Stimulated activated CD4-positive, alpha-beta T cell treated with anti-CD3 and anti-CD28 coated beads, Interleukin-4, amount 100 ng/mL, for 48 hours (primary cell): ENCODE measurements around the gene DLD.
"Not testable (repeated sequence)": the region's sequence is repeated elsewhere in the genome, so short reads cannot be mapped to it uniquely, and the experiment has no call there.

Experiments used
- DNase-seq, 2 donors: peaks; one replicate each; pipeline ENCODE4 v3.0.0-alpha.2; 2020; ENCODE audit warnings: low read depth in 2 of 2

Gene DLD, protein sequence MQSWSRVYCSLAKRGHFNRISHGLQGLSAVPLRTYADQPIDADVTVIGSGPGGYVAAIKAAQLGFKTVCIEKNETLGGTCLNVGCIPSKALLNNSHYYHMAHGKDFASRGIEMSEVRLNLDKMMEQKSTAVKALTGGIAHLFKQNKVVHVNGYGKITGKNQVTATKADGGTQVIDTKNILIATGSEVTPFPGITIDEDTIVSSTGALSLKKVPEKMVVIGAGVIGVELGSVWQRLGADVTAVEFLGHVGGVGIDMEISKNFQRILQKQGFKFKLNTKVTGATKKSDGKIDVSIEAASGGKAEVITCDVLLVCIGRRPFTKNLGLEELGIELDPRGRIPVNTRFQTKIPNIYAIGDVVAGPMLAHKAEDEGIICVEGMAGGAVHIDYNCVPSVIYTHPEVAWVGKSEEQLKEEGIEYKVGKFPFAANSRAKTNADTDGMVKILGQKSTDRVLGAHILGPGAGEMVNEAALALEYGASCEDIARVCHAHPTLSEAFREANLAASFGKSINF

DNA sequence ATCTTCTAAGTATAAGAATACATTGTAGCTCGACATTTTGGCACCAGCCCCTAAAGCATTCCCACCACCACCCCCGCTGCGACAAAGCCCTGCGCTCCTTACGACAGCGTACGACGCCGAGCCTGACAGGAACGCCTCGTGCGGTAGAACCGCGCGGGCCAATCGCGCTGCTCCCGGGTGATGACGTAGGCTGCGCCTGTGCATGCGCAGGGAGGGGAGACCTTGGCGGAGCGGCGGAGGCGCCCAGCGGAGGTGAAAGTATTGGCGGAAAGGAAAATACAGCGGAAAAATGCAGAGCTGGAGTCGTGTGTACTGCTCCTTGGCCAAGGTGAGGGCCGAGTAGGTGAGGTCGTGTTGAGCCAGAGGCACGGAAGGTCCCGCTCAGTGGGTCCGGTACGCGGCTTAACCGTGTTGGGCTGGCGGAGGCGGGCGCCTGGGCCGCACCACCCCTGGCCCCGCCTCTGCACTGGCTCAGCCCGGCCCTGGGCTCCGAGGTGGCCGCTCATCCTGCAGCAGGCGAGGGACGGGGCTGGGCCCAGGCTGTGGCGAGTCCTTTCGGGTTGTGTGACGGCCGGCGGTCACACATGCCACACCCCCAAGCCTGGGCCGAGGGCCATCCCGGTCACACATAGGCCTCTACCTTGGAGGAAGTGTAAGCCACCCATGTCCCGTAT is at the start of gene DLD:
DLD (plus strand) TSS at position 222 of the 674 bp plus-strand sequence; CDS start at position 290, 68 bp downstream.
- DNase-seq, result peak; percentile 87 to 92

- no peak for DNase-seq
Measured at GRCh38 chr7:107842213-107842612, 48.8 kb upstream of the DLD start.

- no peak for DNase-seq
Measured at GRCh38 chr7:107843184-107843583, 47.8 kb upstream of the DLD start.

DNA sequence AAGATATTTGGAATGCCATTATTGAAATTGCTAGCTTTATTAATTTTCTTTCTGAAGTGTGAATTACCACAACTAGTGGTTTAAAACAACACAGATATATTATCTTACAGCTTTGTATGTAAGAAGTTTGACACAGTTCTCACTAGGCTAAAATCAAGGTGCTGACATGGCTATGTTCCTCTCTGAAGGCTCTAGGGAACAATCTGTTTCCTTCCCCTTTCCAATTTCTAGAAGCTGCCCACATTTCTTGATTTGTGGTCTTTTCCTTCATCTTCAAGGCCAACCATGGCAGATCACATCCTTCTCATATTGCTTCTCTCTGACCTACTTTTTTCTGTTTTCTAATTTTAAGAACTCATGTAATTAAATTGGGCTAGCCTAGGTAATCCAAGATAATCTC is 44.7 kb upstream of the DLD start:
- DNase-seq, result no peak

DNA sequence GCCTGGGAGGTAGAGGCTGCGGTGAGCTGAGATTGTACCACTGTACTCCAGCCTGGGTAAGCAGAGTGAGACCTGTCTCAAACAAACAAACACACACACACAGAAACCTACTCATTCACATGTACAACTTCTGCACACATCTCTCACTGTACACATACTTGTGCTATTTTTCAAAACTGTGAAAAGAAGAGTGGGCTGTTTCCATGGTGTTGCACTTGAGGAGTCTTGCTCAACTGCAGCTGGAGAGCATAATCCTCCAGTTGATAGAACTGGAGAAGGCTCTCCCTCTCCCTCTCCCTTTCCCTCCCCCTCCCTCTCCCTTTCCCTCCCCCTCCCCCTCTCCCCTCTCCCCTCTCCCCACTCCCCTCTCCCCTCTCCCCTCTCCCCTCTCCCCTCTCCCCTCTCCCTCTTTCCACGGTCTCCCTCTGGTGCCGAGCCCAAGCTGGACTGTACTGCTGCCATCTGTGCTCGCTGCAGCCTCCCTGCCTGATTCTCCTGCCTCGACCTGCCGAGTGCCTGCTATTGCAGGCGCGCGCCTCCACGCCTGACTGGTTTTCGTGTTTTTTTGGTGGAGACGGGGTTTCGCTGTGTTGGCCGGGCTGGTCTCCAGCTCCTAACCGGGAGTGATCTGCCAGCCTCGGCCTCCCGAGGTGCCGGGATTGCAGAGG is 43.7 kb upstream of the DLD start:
- DNase-seq, result no peak

DNA sequence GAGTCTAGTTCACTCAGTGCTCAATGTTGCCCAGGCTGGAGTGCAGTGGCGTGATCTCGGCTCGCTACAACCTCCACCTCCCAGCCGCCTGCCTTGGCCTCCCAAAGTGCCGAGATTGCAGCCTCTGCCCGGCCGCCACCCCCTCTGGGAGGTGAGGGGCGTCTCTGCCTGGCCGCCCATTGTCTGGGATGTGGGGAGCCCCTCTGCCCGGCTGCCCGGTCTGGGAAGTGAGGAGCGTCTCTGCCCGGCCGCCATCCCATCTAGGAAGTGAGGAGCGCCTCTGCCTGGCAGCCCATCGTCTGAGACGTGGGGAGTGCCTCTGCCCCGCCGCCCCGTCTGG is 43.2 kb upstream of the DLD start:
- not testable (repeated sequence) for DNase-seq

DNA sequence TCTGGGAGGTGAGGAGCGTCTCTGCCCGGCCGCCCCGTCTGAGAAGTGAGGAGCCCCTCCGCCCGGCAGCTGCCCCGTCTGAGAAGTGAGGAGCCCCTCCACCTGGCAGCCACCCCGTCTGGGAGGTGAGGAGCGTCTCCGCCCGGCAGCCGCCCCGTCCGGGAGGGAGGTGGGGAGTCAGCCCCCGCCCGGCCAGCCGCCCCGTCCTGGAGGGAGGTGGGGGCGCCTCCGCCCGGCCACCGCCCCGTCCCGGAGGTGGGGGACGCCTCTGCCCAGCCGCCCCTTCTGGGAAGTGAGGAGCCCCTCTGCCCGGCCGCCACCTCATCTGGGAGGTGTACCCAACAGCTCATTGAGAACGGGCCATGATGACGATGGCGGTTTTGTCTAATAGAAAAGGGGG is 42.8 kb upstream of the DLD start:
- DNase-seq, result not testable (repeated sequence)

- DNase-seq, result no peak
Measured at GRCh38 chr7:107850216-107850615, 40.8 kb upstream of the DLD start.

DNA sequence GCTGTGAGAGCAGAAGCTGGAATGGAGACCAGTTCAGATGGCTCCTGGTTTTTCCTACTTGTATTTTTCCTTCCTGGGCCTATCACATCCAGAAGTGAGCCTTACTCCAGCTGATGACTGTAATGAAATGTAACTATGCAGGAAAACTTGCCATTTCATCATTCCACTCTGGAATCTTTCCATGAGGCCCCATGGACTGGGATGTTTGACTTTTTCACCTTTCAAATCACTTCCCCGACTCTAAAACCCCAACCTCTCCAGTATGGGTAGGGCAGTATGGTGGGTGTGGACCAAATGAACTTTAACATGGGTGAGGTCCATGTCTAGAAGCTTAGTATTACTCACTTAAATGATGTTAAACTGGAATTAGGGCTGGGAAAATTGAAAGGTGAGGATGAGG is 40.3 kb upstream of the DLD start:
- no peak for DNase-seq

DNA sequence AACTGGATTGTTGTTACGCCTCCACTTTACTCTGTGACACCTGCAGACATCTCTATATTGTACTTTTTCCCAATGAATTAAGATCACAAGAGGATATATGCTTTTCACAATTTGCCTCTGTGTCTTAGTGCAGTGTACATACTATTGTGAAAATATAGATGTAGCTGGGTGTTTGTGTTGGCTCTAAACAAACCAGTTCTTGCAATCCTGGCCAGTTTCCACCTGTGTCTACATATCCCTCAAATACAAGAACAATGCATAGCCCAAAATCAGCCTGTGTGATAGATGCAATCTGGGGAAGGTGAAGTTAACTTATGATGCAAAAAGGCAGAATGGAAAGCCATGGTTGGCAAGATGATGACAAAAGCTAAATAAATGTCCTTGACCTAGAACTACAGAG is 36.5 kb upstream of the DLD start:
- DNase-seq, result no peak

- no peak for DNase-seq
Measured at GRCh38 chr7:107854989-107855388, 36.0 kb upstream of the DLD start.

DNA sequence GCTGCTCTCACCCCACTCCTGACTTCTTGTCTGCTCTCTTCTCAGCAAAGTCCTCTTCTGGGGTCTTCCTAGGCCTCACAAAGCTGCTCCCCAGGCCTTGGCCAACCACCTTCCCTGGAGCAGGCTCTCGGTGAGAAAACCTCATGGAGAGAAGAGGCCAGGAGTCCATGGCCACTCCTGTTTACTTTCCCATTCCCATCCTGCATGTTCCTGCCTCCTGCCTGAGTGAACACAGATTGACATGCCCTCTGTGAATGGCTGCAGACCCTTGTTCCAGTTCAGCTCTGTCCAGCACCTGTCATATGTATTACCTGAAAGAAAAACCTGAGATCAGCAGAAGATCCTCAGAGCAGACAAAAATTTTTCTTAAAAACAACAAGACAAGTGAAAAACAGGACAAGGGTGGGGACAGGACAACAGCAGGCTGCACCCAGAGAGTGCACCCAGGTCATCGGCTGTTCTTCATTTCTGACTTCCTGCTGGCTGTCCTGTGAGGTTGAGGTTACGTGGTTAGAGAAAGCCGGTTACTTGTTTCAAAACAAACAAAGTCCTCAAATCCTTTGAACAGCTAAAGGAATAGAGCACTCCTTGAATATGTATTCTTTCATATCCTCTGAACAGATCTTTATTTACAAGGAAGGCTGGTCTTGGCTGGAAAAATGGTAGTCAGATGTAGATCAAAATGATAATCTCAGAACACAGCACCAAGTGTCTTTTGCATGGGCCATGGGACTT is 34.0 kb upstream of the DLD start:
- no peak for DNase-seq

- no peak for DNase-seq
Measured at GRCh38 chr7:107857541-107857912, 33.5 kb upstream of the DLD start.

- DNase-seq, result no peak
Measured at GRCh38 chr7:107858280-107858679, 32.7 kb upstream of the DLD start.

DNA sequence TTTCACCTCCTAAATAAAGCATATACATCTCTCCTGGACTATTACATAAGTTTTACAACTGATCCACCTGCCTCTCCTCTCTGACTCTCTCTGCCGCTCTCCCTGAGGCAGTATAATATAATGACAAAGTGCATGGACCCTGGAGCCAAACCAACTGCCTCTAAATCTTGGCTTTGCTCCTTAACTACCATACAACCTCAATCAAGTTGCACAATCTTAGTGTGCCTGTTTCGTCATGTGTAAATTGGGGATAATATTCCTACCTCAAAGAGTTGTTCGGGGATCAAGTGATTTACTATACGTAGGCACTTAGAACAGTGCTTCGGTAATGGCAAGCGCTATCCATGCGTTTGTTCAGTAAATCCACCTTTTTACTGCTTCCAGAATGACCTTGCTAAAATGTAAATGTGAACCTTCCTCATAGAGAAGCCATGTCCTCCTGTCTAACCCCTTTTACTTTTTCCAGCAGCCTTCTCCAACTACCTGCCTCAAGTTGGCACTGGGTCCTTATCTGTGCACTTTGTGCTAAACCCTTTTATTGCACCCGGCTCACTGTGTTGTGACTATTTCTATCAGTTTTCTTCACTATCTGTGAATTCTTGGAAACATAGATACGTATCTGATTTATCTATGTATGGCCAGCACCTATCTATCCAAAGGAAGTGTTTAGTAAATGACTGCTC is 30.6 kb upstream of the DLD start:
- DNase-seq, result no peak

DNA sequence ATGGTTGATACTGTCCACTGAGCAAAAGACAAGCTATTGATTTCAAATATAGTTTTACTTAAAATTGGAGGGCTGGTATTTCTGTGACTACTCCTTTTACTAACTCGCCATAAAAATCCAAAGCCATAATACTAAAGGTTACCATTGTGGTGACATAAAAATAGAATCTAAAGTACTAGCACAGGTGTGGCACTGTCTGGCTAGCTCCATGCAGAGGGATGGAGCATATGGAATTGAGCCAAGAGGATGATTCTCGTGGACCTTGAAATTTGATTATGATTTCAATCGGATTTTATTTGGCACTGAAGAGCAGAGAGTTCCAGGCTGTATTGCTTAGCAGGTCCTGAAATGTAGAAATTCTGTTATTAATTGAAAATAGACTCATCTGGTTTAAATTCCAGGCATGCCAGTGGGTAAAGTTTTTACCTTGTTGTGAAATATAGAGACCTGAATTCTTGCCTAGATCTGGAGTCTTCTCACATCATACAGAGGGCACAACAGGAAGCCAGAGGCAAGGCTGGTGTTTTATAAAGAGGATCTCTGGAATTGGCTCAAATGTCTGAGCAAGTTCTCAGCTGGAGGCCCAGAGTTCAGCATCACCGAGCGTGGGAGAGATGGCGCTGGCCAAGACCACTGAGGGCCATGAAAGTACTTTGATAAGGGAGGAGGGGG is 29.9 kb upstream of the DLD start:
- DNase-seq, result no peak

- no peak for DNase-seq
Measured at GRCh38 chr7:107865956-107866775, 24.8 kb upstream of the DLD start.

GRCh38 chr7:107867858-107868466 is 23.0 kb upstream of the DLD start:
- DNase-seq, result no peak

GRCh38 chr7:107870427-107871000 is 20.5 kb upstream of the DLD start:
- no peak for DNase-seq
